ENCODE data around the gene ANKFY1. TPM values are rescaled to one million over a fixed set of nuclear protein-coding genes. Genes with fewer than 3 reads are reported as not detected.

The ANKFY1 gene
- total and polyA plus RNA-seq, 9 of the 15 experiments (the other 6 are each of a cell fraction or from before 2014, with no cell fraction given) = 4.3 to 25.6 (median 12.2) TPM

- TF ChIP-seq RREB1 (CRISPR knock-in tag; IDR thresholded peaks at IDR 0.05) (no peak), POLR3A (IDR thresholded peaks at IDR 0.05; ENCODE audit: borderline replicate concordance, extremely low read depth, insufficient read depth, insufficient read length) (no peak), ZC3H4 (CRISPR knock-in tag; IDR thresholded peaks at IDR 0.05; ENCODE audit: borderline replicate concordance) (0 out of 2 replicates have a peak, but pooled peaks have one; percentile 54), ZNF280B (CRISPR knock-in tag; IDR thresholded peaks at IDR 0.05) (no peak), RHOXF2B (CRISPR knock-in tag; conservative IDR thresholded peaks at IDR 0.05) (no peak), JUND (IDR thresholded peaks at IDR 0.05; ENCODE audit: borderline replicate concordance, low read depth, low read length) (peak; percentile 94), JUND (tag; IDR thresholded peaks at IDR 0.05; ENCODE audit: borderline replicate concordance, low read depth, low read length) (peak; percentile 84; the same call in 2 of the 3 replicates), KDM5B (IDR thresholded peaks at IDR 0.05; ENCODE audit: insufficient replicate concordance, low read depth, low read length) (peak; percentile 63), ZNF584 (CRISPR knock-in tag; IDR thresholded peaks at IDR 0.05; ENCODE audit: low read depth) (no peak), NR2F6 (CRISPR knock-in tag; IDR thresholded peaks at IDR 0.05) (no peak), SIN3A (IDR thresholded peaks at IDR 0.05; ENCODE audit: borderline replicate concordance in 2 of 2, control insufficient read depth in 1 of 2, low read depth in 2 of 2, low read length in 2 of 2) (peak; percentile 47 to 64; a peak in 2 of 4 replicates), HBP1 (CRISPR knock-in tag; IDR thresholded peaks at IDR 0.05) (no peak)
These were observed 120.0 kb downstream of the ANKFY1 start (continued) for GRCh38 chr17:4143563-4144421.

Measured in K562 (cell line).